Gastrocnemius medialis (tissue), 4 donors: ENCODE measurements around the gene LRRC61. TPM values are rescaled to one million over a fixed set of nuclear protein-coding genes. Genes with fewer than 3 reads are reported as not detected.
"Not testable (repeated sequence)": the region's sequence is repeated elsewhere in the genome, so short reads cannot be mapped to it uniquely, and the experiment has no call there.

Source experiments
- ATAC-seq, 2 donors: fragments of 150-250 bp; one replicate each; pipeline ENCODE4 v1.9.1; 2016
- DNase-seq, 2 donors: peaks; one replicate each; pipeline ENCODE4 v3.0.0-alpha.2; 2019
- H3K27ac ChIP-seq, 4 donors: fragments of 200-600 bp; sonication (generic); 1 replicate in 1 of 4; 2 replicates in 3 of 4; pipeline ENCODE4 v1.5.1; 2016 to 2018; ENCODE audit warnings: mild to moderate bottlenecking in 2 of 4, moderate library complexity in 1 of 4
- H3K27me3 ChIP-seq, 3 donors: fragments of 200-600 bp; sonication (generic) in 2 of 3; 1 replicate in 1 of 3; 2 replicates in 2 of 3; pipeline versions ENCODE4 v1.5.1 to v1.6.0; 2016 to 2019; ENCODE audit warnings: mild to moderate bottlenecking in 1 of 3, moderate library complexity in 1 of 3
- H3K36me3 ChIP-seq, 2 donors: fragments of 200-600 bp; sonication (generic) in 1 of 2; one replicate each; pipeline ENCODE4 v1.5.1; 2017 to 2018
- H3K4me1 ChIP-seq, 2 donors: fragments of 200-600 bp; sonication (generic) in 1 of 2; one replicate each; pipeline ENCODE4 v1.5.1; 2016 to 2017; ENCODE audit warnings: mild to moderate bottlenecking in 2 of 2
- H3K4me3 ChIP-seq, 4 donors: fragments of 200-600 bp; sonication (generic) in 3 of 4; 1 replicate in 1 of 4; 2 replicates in 3 of 4; pipeline ENCODE4 v1.5.1; 2016 to 2019; ENCODE audit warnings: mild to moderate bottlenecking in 2 of 4
- H3K9me3 ChIP-seq, 3 donors: fragments of 200-600 bp; sonication (generic) in 2 of 3; 1 replicate in 1 of 3; 2 replicates in 2 of 3; pipeline ENCODE4 v1.5.1; 2016 to 2019
- POLR2A ChIP-seq, 2 donors: fragments of 450-650 bp; IDR thresholded peaks; one replicate each; pipeline ENCODE4 v1.6.1; 2017; ENCODE audit warnings: antibody characterized with exemption in 2 of 2, mild to moderate bottlenecking in 2 of 2, moderate library complexity in 2 of 2
- in situ Hi-C, 4 donors: fragments of 200-750 bp; cut with MboI; loops; one replicate each; pipeline versions ENCODE4 v1.15.0 to v1.8.0; 2017; ENCODE audit warnings: low sequenced_read_pairs in 4 of 4
- intact Hi-C: fragments of 100-400 bp; cut with DNase I; formaldehyde crosslinking; loops from one replicate; pipeline ENCODE4 v1.15.1; 2023; ENCODE audit warnings: low total_unique reads
- total RNA-seq, 4 donors: library from RNA; depleted of rRNA; stranded (reverse); fragments of >200 nt; gene quantifications; one replicate each; pipeline versions ENCODE4 v1.1.0 to v1.2.3, GENCODE V29; 2016
- TF ChIP-seq, protein P1 (sequence below), 5 experiments: fragments of 450-650 bp in 3 of 5; fragments of 200-600 bp in 2 of 5; sonication (generic) in 2 of 5; IDR thresholded peaks in 4 of 5; conservative IDR thresholded peaks in 1 of 5; 1 replicate in 4 of 5; 2 replicates in 1 of 5; pipeline ENCODE4 v1.5.1; 2016 to 2019; ENCODE audit warnings: antibody characterized with exemption in 5 of 5, mild to moderate bottlenecking in 3 of 5, moderate library complexity in 3 of 5

The LRRC61 gene
- 1 to 10 TPM in 3 of 4 donors, under 1 TPM in 1; 0.62 to 6.8 (median 1.9) TPM for total RNA-seq

DNA sequence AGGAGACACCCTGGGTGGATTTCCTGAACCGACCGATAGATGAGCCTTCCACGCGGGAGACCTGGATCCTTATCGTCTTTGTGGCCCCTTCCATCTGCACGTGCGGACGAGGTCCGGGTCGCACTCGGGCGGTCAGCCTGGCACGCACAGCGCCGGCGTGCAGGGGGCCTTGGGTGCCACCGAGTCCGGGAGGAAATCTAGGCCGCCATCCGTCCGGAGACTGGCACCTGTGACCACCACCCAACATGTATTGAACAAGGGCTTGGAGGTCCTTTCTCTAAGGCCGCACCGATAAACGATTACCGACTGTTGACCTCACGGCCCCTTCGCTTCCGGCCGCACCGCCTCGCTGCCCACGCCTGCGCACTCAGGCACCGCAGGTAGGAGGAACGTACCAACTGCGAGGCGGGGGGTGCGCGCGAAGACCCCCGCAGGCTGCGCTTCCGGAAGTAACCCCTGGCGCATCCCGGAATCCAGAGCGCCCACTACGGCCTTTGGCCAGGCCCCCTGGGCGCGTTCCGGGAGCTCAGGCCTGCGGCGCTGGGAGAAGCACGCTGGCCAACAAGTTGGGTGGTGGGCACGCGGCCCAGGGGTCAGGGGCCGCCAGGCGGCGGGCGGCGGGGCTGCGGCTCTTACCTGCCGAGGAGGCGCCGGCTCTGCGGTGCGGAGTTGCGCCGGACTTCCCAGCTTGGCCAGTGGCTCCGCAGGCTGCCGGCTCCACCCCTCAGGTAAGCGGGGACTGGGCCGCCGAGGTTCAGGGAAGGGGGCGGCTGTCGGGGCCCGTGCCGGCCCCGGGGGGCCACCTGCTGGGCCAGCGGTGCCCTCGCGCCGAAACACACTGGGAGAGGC, at the start of gene LRRC61, which contains the start of gene ACTR3C:
LRRC61 (plus strand) TSS at position 523 of the 849 bp plus-strand sequence. CDS start 13,507 bp downstream, outside the sequence.
ACTR3C (minus strand) TSS at position 713 of the 849 bp plus-strand sequence. CDS start 28,249 bp downstream, outside the sequence.
- no peak for TF ChIP-seq POLR2A (IDR thresholded peaks at IDR 0.05)
- TF ChIP-seq, protein P1, sequence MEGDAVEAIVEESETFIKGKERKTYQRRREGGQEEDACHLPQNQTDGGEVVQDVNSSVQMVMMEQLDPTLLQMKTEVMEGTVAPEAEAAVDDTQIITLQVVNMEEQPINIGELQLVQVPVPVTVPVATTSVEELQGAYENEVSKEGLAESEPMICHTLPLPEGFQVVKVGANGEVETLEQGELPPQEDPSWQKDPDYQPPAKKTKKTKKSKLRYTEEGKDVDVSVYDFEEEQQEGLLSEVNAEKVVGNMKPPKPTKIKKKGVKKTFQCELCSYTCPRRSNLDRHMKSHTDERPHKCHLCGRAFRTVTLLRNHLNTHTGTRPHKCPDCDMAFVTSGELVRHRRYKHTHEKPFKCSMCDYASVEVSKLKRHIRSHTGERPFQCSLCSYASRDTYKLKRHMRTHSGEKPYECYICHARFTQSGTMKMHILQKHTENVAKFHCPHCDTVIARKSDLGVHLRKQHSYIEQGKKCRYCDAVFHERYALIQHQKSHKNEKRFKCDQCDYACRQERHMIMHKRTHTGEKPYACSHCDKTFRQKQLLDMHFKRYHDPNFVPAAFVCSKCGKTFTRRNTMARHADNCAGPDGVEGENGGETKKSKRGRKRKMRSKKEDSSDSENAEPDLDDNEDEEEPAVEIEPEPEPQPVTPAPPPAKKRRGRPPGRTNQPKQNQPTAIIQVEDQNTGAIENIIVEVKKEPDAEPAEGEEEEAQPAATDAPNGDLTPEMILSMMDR (IDR thresholded peaks at IDR 0.05 in 4 of 5, conservative IDR thresholded peaks at IDR 0.05 in 1 of 5): no peak
- H3K36me3 ChIP-seq: no peaks in the 10 kb centered on the region
- DNase-seq: no peak
- H3K27me3 ChIP-seq: peaks cover 0 to 8% (median 7%) of the 10 kb centered on the region in 3 donors
- ATAC-seq: peak in 1 of 2 donors; percentile 48
- peak within 1 kb of the TSS; percentile 52 to 64 (median 54) for H3K27ac ChIP-seq
- intact Hi-C loops (no loop called here), in situ Hi-C loops (no loop called here)
- peaks cover 4 to 7% of the 10 kb centered on the region in 2 donors for H3K4me1 ChIP-seq
- H3K9me3 ChIP-seq: no peaks in the 10 kb centered on the region
- H3K4me3 ChIP-seq: peak within 1 kb of the TSS; percentile 56 to 71 (median 66)

GRCh38 chr7:150276132-150276695, 46.9 kb upstream of the LRRC61 start:
- H3K9me3 ChIP-seq, H3K4me3 ChIP-seq, H3K36me3 ChIP-seq, H3K27me3 ChIP-seq, DNase-seq, intact Hi-C loops, H3K4me1 ChIP-seq, H3K27ac ChIP-seq: not testable (repeated sequence)
- in situ Hi-C loops: loop anchor here in 2 of 4 donors (25.0 kb wide), 1 partner anchor 136 kb away; a partner anchor contains a TSS
- peak; percentile 51 to 65 for ATAC-seq
- TF ChIP-seq, protein P1 (IDR thresholded peaks at IDR 0.05 in 4 of 5, conservative IDR thresholded peaks at IDR 0.05 in 1 of 5): peak; percentile 36 to 71 (median 59)

DNA sequence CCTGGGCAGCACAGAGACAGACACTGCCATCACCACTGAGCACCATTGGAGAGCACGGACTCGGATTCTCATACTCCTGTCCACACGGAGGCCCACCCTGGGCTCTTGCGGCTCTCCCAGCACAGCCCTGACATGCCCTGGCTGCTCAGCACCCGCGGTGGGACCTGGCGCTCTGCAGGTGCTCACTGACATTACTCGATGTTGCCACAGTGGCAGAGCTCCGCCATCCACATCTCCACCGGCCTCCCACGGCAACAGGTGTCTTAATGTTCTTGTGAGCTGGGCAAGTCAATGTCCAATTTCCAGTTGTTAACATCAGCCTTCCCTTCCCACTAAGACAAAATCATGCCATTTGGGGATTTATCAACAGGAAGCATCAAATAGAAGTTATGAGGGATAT, 44.8 kb upstream of the LRRC61 start:
- H3K4me1 ChIP-seq, H3K4me3 ChIP-seq, H3K9me3 ChIP-seq, intact Hi-C loops, ATAC-seq, H3K27ac ChIP-seq, DNase-seq, H3K27me3 ChIP-seq, H3K36me3 ChIP-seq: not testable (repeated sequence)
- in situ Hi-C loops: loop anchor here in 2 of 4 donors (25.0 kb wide), 1 partner anchor 134 kb away; a partner anchor contains a TSS

GRCh38 chr7:150281681-150282403, 41.3 kb upstream of the LRRC61 start:
- H3K27ac ChIP-seq, H3K4me3 ChIP-seq, H3K27me3 ChIP-seq, H3K4me1 ChIP-seq, H3K9me3 ChIP-seq, H3K36me3 ChIP-seq, DNase-seq, intact Hi-C loops: not testable (repeated sequence)
- in situ Hi-C loops: loop anchor here in 2 of 4 donors (25.0 kb wide), 1 partner anchor 130 kb away; a partner anchor contains a TSS
- ATAC-seq: peak; percentile 93 to 96

DNA sequence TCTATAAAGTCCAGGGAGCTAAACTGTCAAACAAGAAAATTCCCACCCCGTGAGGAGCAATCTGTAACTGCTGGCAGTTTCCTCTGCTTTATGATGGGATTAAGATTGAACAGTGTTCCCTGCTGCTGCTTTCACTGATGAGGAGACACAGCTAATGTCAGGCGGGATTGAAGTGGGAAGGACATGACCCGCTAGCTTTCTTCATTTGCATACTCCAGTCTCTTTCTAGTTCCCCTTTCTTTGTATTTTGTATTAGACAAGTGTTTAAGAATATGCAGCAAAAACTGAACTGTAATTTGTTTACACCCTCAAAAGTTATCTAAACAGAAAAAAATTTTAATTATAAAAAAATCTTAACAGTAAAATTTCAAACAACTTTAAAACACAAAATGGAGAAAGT, 40.0 kb upstream of the LRRC61 start:
- H3K27ac ChIP-seq, DNase-seq, H3K9me3 ChIP-seq, intact Hi-C loops, H3K36me3 ChIP-seq, H3K27me3 ChIP-seq, H3K4me1 ChIP-seq, ATAC-seq, H3K4me3 ChIP-seq: not testable (repeated sequence)
- in situ Hi-C loops: loop anchor here in 2 of 4 donors (25.0 kb wide), 1 partner anchor 129 kb away; a partner anchor contains a TSS

DNA sequence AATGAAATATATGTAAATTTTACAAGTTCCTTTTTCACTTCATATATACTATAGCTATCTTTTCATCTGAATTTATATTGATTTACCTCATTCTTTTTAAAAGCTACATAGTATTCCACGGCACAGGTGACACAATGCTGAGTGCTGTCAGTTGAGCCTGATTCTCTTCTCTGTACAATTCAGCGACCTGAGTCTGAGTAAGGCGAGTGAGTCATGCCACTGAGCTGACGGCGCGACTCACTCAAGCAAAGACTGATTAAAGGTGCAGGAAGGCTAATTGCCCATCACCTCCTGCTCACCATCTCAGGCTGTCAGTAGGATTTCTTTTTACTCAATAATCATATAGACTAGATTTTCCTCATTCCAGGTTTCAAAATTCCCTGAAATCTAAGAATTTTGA, 39.5 kb upstream of the LRRC61 start:
- H3K36me3 ChIP-seq, H3K4me1 ChIP-seq, DNase-seq, H3K27ac ChIP-seq, H3K27me3 ChIP-seq, H3K9me3 ChIP-seq, intact Hi-C loops, H3K4me3 ChIP-seq: not testable (repeated sequence)
- ATAC-seq: peak in 1 of 2 donors; percentile 32
- in situ Hi-C loops: loop anchor here in 2 of 4 donors (25.0 kb wide), 1 partner anchor 129 kb away; a partner anchor contains a TSS
